Stimulated activated naive CD8-positive, alpha-beta T cell treated with anti-CD3 and anti-CD28 coated beads, Interleukin-15, amount 100 ng/mL, for 72 hours (primary cell): ENCODE results near the gene TEX53.

Experiments used
- ATAC-seq: fragments of 150-1000 bp; cut with Tn5 transposase; 2 replicates; pipeline ENCODE4 v1.10.0; 2021; ENCODE audit warnings: mild to moderate bottlenecking, moderate library complexity
- DNase-seq, 2 donors: peaks; one replicate each; pipeline ENCODE4 v3.0.0; 2021 to 2022
- H3K27ac Mint-ChIP-seq, 2 donors: one replicate each; pipeline ENCODE4 v1.8.0; 2022; ENCODE audit warnings: mild to moderate bottlenecking in 2 of 2, mixed read lengths in 2 of 2, moderate library complexity in 2 of 2
- H3K27me3 Mint-ChIP-seq: one replicate; pipeline ENCODE4 v1.8.0; 2022; ENCODE audit warnings: mixed read lengths
- H3K4me1 Mint-ChIP-seq: one replicate; pipeline ENCODE4 v1.8.0; 2022; ENCODE audit warnings: mild to moderate bottlenecking, mixed read lengths
- H3K4me3 Mint-ChIP-seq, 2 donors: one replicate each; pipeline ENCODE4 v1.8.0; 2022; ENCODE audit warnings: mild to moderate bottlenecking in 2 of 2, mixed read lengths in 2 of 2, moderate library complexity in 1 of 2
- H3K9me3 Mint-ChIP-seq, 2 donors: one replicate each; pipeline ENCODE4 v1.8.0; 2022; ENCODE audit warnings: mixed read lengths in 2 of 2

The TEX53 gene

DNA sequence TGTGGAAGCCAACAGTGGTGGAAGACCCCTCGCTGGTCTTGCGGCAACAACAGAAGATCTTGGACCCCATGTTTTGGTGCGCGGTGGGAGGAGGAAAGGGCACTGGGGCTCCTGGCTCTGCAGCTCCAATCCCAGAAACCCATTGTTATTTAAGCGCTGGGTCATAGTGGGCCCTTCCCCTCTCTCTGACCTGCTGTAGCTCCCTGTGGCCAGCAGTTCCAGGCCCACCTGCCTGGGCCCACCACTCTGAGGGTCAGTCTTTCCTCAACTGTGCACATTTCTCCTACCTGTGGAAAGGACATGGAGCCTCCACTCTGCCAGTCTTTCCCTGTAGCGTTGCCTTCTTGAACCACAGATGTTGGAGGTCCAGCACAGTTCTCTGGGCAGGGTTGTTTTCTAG lies at the start of gene TEX53:
Gene TEX53, minus strand, starts transcription at position 101 of the 400 bp plus-strand sequence. Its CDS starts 31 bp downstream, at position 70.
- H3K27me3 Mint-ChIP-seq, result no peaks in the 10 kb centered on the region
- ATAC-seq (no peak), DNase-seq (no peak)
- H3K27ac Mint-ChIP-seq, result peak within 1 kb of the TSS in 1 of 2 donors; percentile 28
- H3K9me3 Mint-ChIP-seq, result no peaks in the 10 kb centered on the region
- H3K4me1 Mint-ChIP-seq, result peaks cover 21% of the 10 kb centered on the region
- no peak within 1 kb of the TSS for H3K4me3 Mint-ChIP-seq

DNA sequence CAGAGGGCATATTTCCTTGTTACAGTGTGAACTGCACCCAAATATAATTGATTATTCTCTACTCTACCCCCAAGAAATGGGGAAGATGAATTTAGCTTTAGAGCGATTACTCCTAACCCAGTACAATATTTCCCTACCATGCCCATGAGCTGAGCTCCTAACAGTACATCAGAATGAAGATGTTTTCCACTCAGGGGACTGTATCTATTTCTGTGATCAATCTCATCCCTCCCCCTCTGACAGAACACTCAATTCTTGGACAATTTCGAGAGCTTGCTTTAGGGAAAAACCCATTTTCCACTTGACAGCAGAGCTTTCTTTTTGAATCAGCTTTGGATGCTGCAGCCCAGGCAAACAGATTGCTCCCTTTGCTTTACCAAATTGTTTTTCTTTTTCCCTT lies 49.1 kb upstream of the TEX53 start:
- no peaks in the 10 kb centered on the region for H3K9me3 Mint-ChIP-seq
- ATAC-seq, result peak; percentile 59
- H3K4me3 Mint-ChIP-seq, result peak overlapping the region; percentile 45 to 73
- H3K27ac Mint-ChIP-seq, result peak overlapping the region; percentile 88 to 89
- H3K27me3 Mint-ChIP-seq, result no peaks in the 10 kb centered on the region
- peaks cover 81% of the 10 kb centered on the region for H3K4me1 Mint-ChIP-seq
- DNase-seq, result no peak

DNA sequence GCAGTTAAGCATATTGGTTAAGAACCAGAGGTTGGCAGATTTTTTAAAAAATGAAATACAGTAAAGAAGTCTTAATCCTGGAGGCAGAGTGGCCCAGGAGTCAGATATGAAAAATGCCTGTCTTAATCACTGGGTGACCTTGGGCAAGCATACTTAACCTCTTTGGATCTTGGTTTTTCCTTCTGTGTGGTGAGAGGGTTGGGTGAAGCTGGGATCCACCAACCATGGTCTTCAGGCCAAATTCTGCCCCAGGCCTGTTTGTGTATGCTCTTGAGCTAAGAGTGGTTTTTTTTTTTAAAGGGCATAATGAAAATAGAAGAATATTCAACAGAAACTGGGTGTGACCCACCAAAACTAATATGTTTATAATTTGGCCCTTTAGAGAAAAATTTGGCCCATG lies 44.4 kb upstream of the TEX53 start:
- ATAC-seq (no peak), DNase-seq (no peak)
- Mint-ChIP-seq H3K27me3 (no peaks in the 10 kb centered on the region), H3K27ac (peak overlapping the region; percentile 34 to 60), H3K4me1 (peaks cover 84% of the 10 kb centered on the region), H3K9me3 (no peaks in the 10 kb centered on the region), H3K4me3 (peak overlapping the region in 1 of 2 donors; percentile 30)

DNA sequence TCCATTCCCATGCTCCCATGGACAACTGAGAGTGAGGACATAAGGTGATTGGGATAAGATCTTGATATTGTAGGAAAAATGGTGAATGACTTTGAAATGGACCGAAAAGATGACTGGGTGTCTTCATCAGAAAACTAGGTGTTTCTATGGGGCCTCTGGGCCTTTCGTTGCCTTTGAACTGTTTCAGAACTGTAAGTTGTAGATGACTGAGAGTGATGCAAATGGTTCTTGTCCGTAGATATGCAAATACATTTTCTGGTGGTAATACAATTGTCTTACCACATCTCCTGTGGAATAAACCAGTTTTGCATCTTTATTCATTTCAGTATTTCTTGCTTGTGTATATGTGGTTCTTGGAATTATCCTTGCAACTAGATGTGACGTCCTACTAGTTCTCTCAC lies 40.3 kb upstream of the TEX53 start:
- Mint-ChIP-seq H3K4me1 (peaks cover 91% of the 10 kb centered on the region), H3K27me3 (no peaks in the 10 kb centered on the region), H3K27ac (peak overlapping the region; percentile 99), H3K9me3 (no peaks in the 10 kb centered on the region), H3K4me3 (peak overlapping the region; percentile 77 to 80)
- DNase-seq, result peak; percentile 63 to 73
- peak; percentile 73 for ATAC-seq

DNA sequence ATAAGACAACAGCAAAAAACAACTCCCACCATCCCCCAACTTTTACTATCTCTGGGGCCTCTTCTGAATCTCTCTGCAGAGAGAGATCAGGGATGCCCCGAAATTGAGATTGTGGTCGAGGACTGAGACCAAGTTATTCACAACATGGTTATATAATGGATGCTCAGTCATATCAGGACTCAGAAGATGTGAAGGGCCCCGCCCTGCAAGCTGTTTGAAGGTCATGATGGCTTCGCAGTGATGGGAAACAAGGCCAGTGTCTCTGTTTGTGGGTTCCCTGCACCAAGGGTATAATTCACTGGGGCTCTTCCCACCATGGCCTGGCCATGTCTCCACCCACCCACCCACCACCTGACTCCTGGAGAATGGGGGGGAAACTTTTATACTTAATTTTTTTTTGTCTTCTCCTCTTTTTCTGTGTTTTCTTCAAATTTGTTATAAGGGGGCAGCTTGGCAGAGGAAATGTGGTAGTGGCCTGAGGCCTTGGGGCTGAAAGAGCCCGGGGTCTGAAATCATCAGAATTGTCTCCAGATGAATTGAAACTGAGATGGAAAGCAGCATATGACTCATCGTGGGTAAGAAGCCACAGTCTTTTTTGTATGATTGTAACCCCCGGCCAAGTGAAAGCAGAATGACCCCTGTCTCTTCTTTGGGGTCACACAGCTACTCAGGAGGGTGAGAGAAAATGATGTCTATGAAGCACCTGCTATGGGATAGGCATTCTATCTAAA lies 39.4 kb upstream of the TEX53 start:
- DNase-seq, result peak; percentile 86 to 94
- H3K4me1 Mint-ChIP-seq, result peaks cover 97% of the 10 kb centered on the region

DNA sequence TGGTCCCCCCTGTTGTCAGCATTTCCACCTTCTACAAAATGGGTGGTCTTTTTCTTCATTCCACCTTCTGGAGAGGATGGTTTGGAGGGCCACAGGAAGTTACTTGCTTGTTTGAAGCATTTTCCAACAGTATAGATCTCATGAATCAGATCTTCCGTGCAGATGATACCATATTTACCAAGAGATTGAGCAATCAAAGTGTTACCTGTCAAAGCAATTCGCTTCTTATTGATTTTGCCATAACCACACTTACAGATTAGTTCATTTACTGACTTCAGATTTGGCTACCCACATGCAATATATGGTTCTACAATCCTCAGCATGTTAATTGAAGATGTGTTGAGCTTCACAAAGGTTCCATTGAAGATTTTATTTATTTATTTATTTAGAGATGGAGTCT lies 38.3 kb upstream of the TEX53 start:
- no peaks in the 10 kb centered on the region for H3K9me3 Mint-ChIP-seq
- peaks cover 97% of the 10 kb centered on the region for H3K4me1 Mint-ChIP-seq
- H3K27ac Mint-ChIP-seq, result peak overlapping the region; percentile 99
- no peak for ATAC-seq
- no peaks in the 10 kb centered on the region for H3K27me3 Mint-ChIP-seq
- no peak for DNase-seq
- H3K4me3 Mint-ChIP-seq, result peak overlapping the region in 1 of 2 donors; percentile 49

More for the DNA sequence above, 39.4 kb upstream of the TEX53 start:
- Mint-ChIP-seq H3K4me3 (peak overlapping the region; percentile 75 to 80), H3K27me3 (no peaks in the 10 kb centered on the region), H3K9me3 (no peaks in the 10 kb centered on the region), H3K27ac (peak overlapping the region; percentile 99)
- ATAC-seq, result peak; percentile 79

DNA sequence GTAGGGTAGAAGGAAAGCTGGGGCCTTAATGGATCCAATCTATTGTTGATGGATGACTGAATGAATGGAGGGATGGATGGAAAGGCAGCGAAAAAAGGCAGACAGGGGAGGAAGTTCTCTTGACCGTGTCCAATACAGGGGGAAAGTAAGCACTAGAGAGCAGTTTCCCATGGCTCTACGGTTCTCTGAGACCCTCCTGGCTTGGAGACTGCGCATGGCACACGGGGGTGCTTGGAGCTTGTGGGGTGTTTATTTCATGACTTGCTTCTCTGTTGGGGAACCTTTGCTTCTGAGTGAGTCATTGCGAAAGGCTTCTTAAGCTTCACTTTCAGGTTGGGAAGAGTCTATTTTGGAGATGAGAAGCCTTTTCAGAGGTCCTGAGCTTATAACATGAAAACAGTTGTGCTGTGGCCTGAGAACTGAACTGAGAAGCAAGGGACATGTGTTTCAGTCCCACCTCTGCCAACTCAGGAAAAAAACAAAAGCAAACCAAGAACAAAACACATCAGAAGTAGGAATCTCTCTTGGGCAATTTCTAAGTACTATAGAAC lies 37.2 kb upstream of the TEX53 start:
- Mint-ChIP-seq H3K4me3 (peak overlapping the region; percentile 16 to 50), H3K9me3 (peaks cover 0 to 5% of the 10 kb centered on the region in 2 donors), H3K27me3 (no peaks in the 10 kb centered on the region), H3K27ac (peak overlapping the region; percentile 85 to 92), H3K4me1 (peaks cover 97% of the 10 kb centered on the region)
- ATAC-seq (peak; percentile 2), DNase-seq (peak; percentile 45 to 53)

DNA sequence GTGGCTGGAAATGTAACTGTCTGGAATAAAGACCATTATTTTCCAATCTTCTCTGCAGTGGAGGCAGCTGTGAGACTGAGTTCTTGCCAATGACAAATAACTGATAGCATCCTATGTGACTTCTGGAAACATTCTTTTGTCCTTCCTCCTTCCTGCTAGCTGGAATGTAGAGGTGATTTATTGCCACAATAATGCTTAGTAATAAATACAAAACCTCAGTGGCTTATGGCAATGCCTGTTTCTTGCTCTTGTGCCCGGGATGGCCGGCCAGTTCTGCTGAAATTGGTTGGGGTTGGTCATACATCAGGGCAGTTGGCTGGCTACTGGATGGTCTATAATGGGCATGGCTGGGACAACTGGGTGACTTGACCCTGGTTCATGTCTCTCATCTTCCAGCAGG lies 36.5 kb upstream of the TEX53 start:
- peaks cover 0 to 6% of the 10 kb centered on the region in 2 donors for H3K9me3 Mint-ChIP-seq
- H3K4me3 Mint-ChIP-seq, result peak overlapping the region in 1 of 2 donors; percentile 16
- H3K27me3 Mint-ChIP-seq, result no peaks in the 10 kb centered on the region
- DNase-seq, result no peak
- no peak for ATAC-seq
- H3K4me1 Mint-ChIP-seq, result peaks cover 97% of the 10 kb centered on the region
- H3K27ac Mint-ChIP-seq, result peak overlapping the region in 1 of 2 donors; percentile 85

DNA sequence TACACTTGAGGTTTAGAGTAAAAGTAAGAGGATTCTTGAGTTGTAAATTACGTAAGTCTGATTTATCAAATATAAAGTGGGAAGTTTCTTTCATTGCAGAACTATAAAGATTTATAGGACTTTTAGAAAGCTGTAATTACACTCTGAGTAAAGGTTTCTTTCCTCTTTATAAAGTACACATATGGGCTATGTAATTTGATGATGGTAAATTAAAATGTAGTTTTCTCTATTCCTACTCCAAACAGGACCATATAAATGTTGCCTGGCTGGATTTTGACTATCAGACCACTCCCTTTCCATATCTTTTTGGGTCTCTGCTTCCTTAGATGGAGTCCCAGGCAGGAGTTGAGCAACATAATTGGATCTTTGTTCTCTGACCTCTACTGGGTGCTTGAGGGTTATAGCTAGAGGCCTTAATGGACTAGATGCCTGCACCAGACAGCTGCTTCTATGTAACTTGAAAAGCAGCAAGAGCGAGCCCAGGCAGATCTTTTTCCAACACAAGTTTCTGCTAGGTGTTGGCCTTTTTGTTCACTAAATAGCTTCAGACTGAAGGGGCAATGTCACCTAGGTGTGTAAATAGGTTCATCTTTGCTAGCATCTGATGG lies 35.7 kb upstream of the TEX53 start:
- H3K4me3 Mint-ChIP-seq, result peak overlapping the region in 1 of 2 donors; percentile 27
- ATAC-seq (no peak), DNase-seq (no peak)
- peaks cover 97% of the 10 kb centered on the region for H3K4me1 Mint-ChIP-seq
- peaks cover 6 to 7% of the 10 kb centered on the region in 2 donors for H3K9me3 Mint-ChIP-seq
- H3K27me3 Mint-ChIP-seq, result no peaks in the 10 kb centered on the region
- H3K27ac Mint-ChIP-seq, result peak overlapping the region; percentile 36 to 85

DNA sequence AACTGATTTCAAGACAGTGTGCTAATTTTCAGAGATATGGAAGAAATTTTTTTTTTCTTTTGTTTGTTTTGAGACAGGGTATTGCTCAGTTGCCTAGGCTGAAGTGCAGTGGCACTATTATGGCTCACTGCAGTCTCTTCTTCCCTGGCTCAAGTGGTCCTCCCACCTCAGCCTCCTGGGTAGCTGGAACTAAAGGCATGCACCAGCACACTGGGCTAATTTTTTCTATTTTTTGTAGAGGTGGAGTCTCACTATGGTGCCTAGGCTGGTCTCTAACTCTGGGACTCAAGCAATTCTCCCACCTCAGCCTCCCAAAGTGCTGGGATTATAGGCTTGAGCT lies 34.3 kb upstream of the TEX53 start:
- ATAC-seq (no peak), DNase-seq (no peak)
- peak overlapping the region; percentile 96 to 99 for H3K27ac Mint-ChIP-seq
- H3K4me1 Mint-ChIP-seq, result peaks cover 97% of the 10 kb centered on the region
- peak overlapping the region; percentile 66 to 77 for H3K4me3 Mint-ChIP-seq
- no peaks in the 10 kb centered on the region for H3K27me3 Mint-ChIP-seq
- peaks cover 8 to 11% of the 10 kb centered on the region in 2 donors for H3K9me3 Mint-ChIP-seq

DNA sequence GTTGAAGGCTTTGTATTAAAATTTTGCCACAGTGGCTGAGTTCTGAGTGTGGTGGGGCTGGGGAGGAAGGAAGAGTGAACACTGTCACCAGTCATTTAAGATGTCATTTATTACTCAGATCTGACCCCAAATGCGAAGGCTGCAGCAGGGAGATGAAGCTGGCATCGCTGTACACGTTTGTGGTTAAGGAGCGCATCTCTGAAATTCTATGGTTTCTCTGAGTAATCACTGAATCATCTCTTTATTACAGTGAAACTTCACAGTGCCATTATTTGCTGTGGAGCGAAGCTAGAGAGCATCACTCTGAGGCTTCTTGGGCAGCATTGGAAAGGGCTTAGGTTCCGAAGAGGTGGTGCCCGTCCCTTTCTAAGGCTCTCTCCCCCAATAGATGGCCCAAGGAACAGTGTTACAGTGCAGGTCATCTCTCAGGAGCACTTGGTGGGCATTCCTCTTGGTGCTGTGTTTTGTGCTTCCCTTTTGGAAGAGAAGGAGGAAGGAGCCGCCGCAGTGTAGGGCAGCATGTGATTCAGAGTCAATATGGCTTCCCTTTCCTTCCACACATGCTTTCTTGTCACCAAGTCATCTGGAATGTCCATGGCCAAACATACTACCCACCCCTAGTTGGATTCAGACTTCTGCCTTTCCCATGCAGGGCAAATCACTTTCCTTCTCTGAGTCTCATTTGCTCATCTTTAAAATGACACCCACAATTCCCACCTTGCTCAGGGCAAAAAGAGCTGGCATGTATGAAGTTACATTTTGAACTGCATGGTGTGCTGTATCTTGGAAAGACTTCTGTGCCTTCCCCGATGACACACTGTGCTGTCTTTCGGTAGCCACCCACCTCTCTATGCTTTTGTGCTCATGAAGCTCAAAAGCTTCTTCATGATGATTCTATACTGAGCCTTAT lies 33.7 kb upstream of the TEX53 start:
- H3K4me1 Mint-ChIP-seq, result peaks cover 97% of the 10 kb centered on the region
- H3K4me3 Mint-ChIP-seq, result peak overlapping the region; percentile 66 to 77
- H3K9me3 Mint-ChIP-seq, result peaks cover 8 to 16% of the 10 kb centered on the region in 2 donors
- DNase-seq (peak; percentile 80 to 91), ATAC-seq (peak; percentile 92)
- H3K27ac Mint-ChIP-seq, result peak overlapping the region; percentile 96 to 99
- H3K27me3 Mint-ChIP-seq, result no peaks in the 10 kb centered on the region

DNA sequence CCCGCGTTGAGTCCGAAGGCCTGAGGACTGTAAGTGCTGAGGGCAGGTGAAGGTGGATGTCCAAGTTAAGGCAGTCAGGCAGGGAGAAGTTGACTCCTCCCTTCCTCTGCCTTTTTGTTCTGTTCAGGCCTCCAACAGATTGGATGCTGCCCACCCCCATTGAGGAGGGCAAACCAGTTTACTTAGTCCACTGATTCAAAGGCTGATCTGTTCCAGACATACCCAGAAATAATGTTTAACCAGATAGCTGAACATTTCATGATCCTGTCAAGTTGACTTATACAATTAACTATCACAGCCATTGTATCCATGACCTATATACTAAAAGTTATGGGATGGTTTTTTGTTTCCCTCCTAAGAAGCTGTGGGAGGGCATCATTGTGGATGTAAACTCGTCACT lies 32.7 kb upstream of the TEX53 start:
- ATAC-seq (no peak), DNase-seq (peak in 1 of 2 donors; percentile 44)
- H3K9me3 Mint-ChIP-seq, result peaks cover 8 to 22% of the 10 kb centered on the region in 2 donors
- peak overlapping the region; percentile 96 to 99 for H3K27ac Mint-ChIP-seq
- H3K4me3 Mint-ChIP-seq, result peak overlapping the region; percentile 56 to 77
- no peaks in the 10 kb centered on the region for H3K27me3 Mint-ChIP-seq
- peaks cover 98% of the 10 kb centered on the region for H3K4me1 Mint-ChIP-seq

DNA sequence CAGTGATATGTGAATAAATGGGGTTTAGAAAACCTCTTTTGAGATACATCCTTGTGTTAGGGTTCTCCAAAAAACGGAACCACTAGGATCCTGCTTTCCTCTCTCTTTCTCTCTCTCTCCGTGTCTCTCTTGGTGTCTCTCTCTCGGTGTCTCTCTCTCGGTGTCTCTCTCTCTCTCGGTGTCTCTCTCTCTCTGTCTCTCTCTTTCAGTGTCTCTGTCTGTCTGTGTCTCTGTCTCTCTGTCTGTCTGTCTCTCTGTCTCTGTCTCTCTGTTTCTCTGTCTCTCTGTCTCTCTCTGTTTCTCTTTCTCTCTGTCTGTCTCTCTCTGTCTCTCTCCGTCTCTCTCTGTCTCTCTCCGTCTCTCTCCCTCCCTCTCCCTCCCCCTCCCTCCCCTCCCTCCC lies 32.2 kb upstream of the TEX53 start:
- peaks cover 94% of the 10 kb centered on the region for H3K4me1 Mint-ChIP-seq
- H3K4me3 Mint-ChIP-seq, result peak overlapping the region; percentile 56 to 57
- ATAC-seq (no peak), DNase-seq (no peak)
- no peaks in the 10 kb centered on the region for H3K27me3 Mint-ChIP-seq
- peaks cover 8 to 22% of the 10 kb centered on the region in 2 donors for H3K9me3 Mint-ChIP-seq
- peak overlapping the region; percentile 95 to 99 for H3K27ac Mint-ChIP-seq

DNA sequence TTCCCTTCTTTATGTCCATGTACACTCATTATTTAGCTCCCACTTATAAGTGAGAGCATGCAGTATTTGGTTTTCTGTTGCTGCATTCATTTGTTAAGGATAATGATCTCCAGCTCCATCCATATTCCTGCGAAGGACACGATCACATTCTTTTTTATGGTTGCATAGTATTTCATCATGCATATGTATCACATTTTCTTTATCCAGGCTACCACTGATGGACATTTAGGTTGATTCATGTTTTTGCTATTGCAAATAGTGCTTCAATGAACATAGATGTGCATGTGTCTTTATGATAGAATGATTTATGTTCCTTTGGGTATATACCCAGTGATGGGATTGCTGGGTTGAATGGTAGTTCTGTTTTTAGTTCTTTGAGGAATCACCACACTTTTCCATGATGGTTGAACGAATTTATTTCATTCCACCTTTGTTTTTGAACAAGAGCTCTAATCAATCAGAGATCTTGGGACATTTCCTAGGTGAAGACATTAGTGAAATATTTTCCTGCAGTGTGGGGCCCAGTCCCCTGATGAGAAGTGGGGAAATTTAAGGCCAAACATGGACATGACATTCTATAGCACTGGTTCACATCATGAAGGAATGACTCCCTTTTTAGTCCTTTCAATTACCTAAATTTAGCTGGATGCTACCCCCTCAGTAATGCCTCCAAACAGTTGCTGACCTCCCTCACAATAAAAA lies 31.5 kb upstream of the TEX53 start:
- no peaks in the 10 kb centered on the region for H3K27me3 Mint-ChIP-seq
- H3K9me3 Mint-ChIP-seq, result peaks cover 12 to 27% of the 10 kb centered on the region in 2 donors
- DNase-seq, result no peak
- H3K4me1 Mint-ChIP-seq, result peaks cover 93% of the 10 kb centered on the region
- ATAC-seq, result no peak
- H3K4me3 Mint-ChIP-seq, result peak overlapping the region in 1 of 2 donors; percentile 57
- H3K27ac Mint-ChIP-seq, result peak overlapping the region; percentile 95 to 99

DNA sequence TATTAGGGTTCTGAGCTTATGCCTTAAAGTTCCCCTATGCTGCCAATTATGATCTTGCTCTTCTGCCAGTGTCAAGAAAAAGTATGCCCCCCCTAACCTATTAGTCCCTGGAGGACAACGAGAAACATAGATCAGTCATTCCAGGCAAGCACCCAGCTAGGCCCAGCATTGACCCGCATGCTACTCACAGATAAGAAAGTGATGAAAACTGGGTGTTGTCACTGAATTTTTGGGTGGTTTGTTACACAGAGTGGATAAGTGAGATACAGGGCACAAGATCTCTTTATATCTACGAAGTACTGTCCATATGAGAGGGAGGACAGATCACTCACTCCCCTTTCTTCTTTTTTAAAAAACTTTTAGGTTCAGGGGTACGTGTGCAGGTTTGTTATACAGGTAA lies 30.8 kb upstream of the TEX53 start:
- ATAC-seq, result no peak
- H3K4me1 Mint-ChIP-seq, result peaks cover 90% of the 10 kb centered on the region
- H3K4me3 Mint-ChIP-seq, result peak overlapping the region in 1 of 2 donors; percentile 13

More for the DNA sequence above, 30.8 kb upstream of the TEX53 start:
- Mint-ChIP-seq H3K27me3 (no peaks in the 10 kb centered on the region), H3K27ac (peak overlapping the region; percentile 4 to 95), H3K9me3 (peaks cover 15 to 29% of the 10 kb centered on the region in 2 donors)
- no peak for DNase-seq
